ENCODE data around the gene STRADB. TPM values are rescaled to one million over a fixed set of nuclear protein-coding genes. Genes with fewer than 3 reads are reported as not detected.

Gene STRADB
- total RNA-seq, 1 experiment from 2014 or later = 24.3 TPM

GRCh38 chr2:201490291-201490690, 38.8 kb downstream of the STRADB start:
- Histone ChIP-seq H3K9me3 (ENCODE audit: low read depth, low read length, poor library complexity, severe bottlenecking) (no peaks in the 10 kb centered on the region), H3K4me1 (ENCODE audit: insufficient read depth, low read length, poor library complexity, severe bottlenecking) (no peaks in the 10 kb centered on the region), H3K36me3 (ENCODE audit: insufficient read depth, low read length, poor library complexity, severe bottlenecking) (no peaks in the 10 kb centered on the region), H3K27me3 (replicated peaks; ENCODE audit: insufficient read depth, low read depth, low read length, poor library complexity) (peaks cover 24% of the 10 kb centered on the region), H3K27ac (ENCODE audit: low read depth, low read length, poor library complexity, severe bottlenecking) (no peak overlapping the region), H3K4me3 (ENCODE audit: low read depth, low read length, poor library complexity, severe bottlenecking) (no peak overlapping the region)
- intact Hi-C loops (cut with micrococcal nuclease; ENCODE audit: unreplicated experiment) = no loop called here
- BruUV-seq (replicated peaks) = no TSS peak
- CTCF ChIA-PET = no interaction called here
- no peak for DNase-seq (ENCODE audit: low spot score)
- TF ChIP-seq EZH2 (IDR thresholded peaks at IDR 0.05; ENCODE audit: borderline replicate concordance, low read depth, low read length, poor library complexity, severe bottlenecking) = no peak
- no peak for TF ChIP-seq CTCF (conservative IDR thresholded peaks at IDR 0.05; ENCODE audit: low read depth, low read length)
- POLR2A ChIA-PET (ENCODE audit: low non-redundant PET) = no interaction called here

GRCh38 chr2:201496785-201497184, 45.2 kb downstream of the STRADB start:
- ChIA-PET POLR2A (ENCODE audit: low non-redundant PET) (no interaction called here), CTCF (no interaction called here)

GRCh38 chr2:201500534-201500933, 49.0 kb downstream of the STRADB start:
- no peak for DNase-seq (ENCODE audit: low spot score)
- no peak overlapping the region for H3K4me3 ChIP-seq (ENCODE audit: low read depth, low read length, poor library complexity, severe bottlenecking)
- no peaks in the 10 kb centered on the region for H3K36me3 ChIP-seq (ENCODE audit: insufficient read depth, low read length, poor library complexity, severe bottlenecking)
- POLR2A ChIA-PET (ENCODE audit: low non-redundant PET) = interaction anchor here (0.6 kb wide), 1 partner anchor 421 kb away, joined by 4 read pairs; no protein-coding TSS in a partner anchor
- H3K9me3 ChIP-seq (ENCODE audit: low read depth, low read length, poor library complexity, severe bottlenecking) = peaks cover 12% of the 10 kb centered on the region
- no peaks in the 10 kb centered on the region for H3K4me1 ChIP-seq (ENCODE audit: insufficient read depth, low read length, poor library complexity, severe bottlenecking)
- intact Hi-C loops (cut with micrococcal nuclease; ENCODE audit: unreplicated experiment) = no loop called here
- CTCF ChIA-PET = no interaction called here
- H3K27me3 ChIP-seq (replicated peaks; ENCODE audit: insufficient read depth, low read depth, low read length, poor library complexity) = no peaks in the 10 kb centered on the region
- BruUV-seq (replicated peaks) = no TSS peak
- TF ChIP-seq EZH2 (IDR thresholded peaks at IDR 0.05; ENCODE audit: borderline replicate concordance, low read depth, low read length, poor library complexity, severe bottlenecking) = no peak
- TF ChIP-seq CTCF (conservative IDR thresholded peaks at IDR 0.05; ENCODE audit: low read depth, low read length) = no peak
- H3K27ac ChIP-seq (ENCODE audit: low read depth, low read length, poor library complexity, severe bottlenecking) = no peak overlapping the region

More at GRCh38 chr2:201496785-201497184, 45.2 kb downstream of the STRADB start:
- Histone ChIP-seq H3K27me3 (replicated peaks; ENCODE audit: insufficient read depth, low read depth, low read length, poor library complexity) (peaks cover 24% of the 10 kb centered on the region), H3K27ac (ENCODE audit: low read depth, low read length, poor library complexity, severe bottlenecking) (no peak overlapping the region), H3K4me3 (ENCODE audit: low read depth, low read length, poor library complexity, severe bottlenecking) (no peak overlapping the region), H3K4me1 (ENCODE audit: insufficient read depth, low read length, poor library complexity, severe bottlenecking) (no peaks in the 10 kb centered on the region), H3K36me3 (ENCODE audit: insufficient read depth, low read length, poor library complexity, severe bottlenecking) (no peaks in the 10 kb centered on the region), H3K9me3 (ENCODE audit: low read depth, low read length, poor library complexity, severe bottlenecking) (no peaks in the 10 kb centered on the region)
- intact Hi-C loops (cut with micrococcal nuclease; ENCODE audit: unreplicated experiment) = no loop called here
- DNase-seq (ENCODE audit: low spot score) = no peak
- BruUV-seq (replicated peaks) = no TSS peak
- no peak for TF ChIP-seq EZH2 (IDR thresholded peaks at IDR 0.05; ENCODE audit: borderline replicate concordance, low read depth, low read length, poor library complexity, severe bottlenecking)

- H3K27me3 ChIP-seq (replicated peaks; ENCODE audit: insufficient read depth, low read depth, low read length, poor library complexity) = no peaks in the 10 kb centered on the region
- ChIA-PET POLR2A (ENCODE audit: low non-redundant PET) (no interaction called here), CTCF (no interaction called here)
- H3K27ac ChIP-seq (ENCODE audit: low read depth, low read length, poor library complexity, severe bottlenecking) = no peak overlapping the region
- peaks cover 12% of the 10 kb centered on the region for H3K9me3 ChIP-seq (ENCODE audit: low read depth, low read length, poor library complexity, severe bottlenecking)
- no peak overlapping the region for H3K4me3 ChIP-seq (ENCODE audit: low read depth, low read length, poor library complexity, severe bottlenecking)
- H3K36me3 ChIP-seq (ENCODE audit: insufficient read depth, low read length, poor library complexity, severe bottlenecking) = no peaks in the 10 kb centered on the region
- intact Hi-C loops (cut with micrococcal nuclease; ENCODE audit: unreplicated experiment) = no loop called here
- BruUV-seq (replicated peaks) = no TSS peak
- no peaks in the 10 kb centered on the region for H3K4me1 ChIP-seq (ENCODE audit: insufficient read depth, low read length, poor library complexity, severe bottlenecking)
- TF ChIP-seq CTCF (conservative IDR thresholded peaks at IDR 0.05; ENCODE audit: low read depth, low read length) = no peak
- no peak for TF ChIP-seq EZH2 (IDR thresholded peaks at IDR 0.05; ENCODE audit: borderline replicate concordance, low read depth, low read length, poor library complexity, severe bottlenecking)
- no peak for DNase-seq (ENCODE audit: low spot score)
These were observed 51.2 kb downstream of the STRADB start for GRCh38 chr2:201502713-201503112.
